ENCODE data around the gene GPX7.

- no peak for TF ChIP-seq CTCF (IDR thresholded peaks at IDR 0.05)
- no peak for TF ChIP-seq POLR2A (IDR thresholded peaks at IDR 0.05)
- TF ChIP-seq POLR2AphosphoS5 (IDR thresholded peaks at IDR 0.05), result no peak
Measured at GRCh38 chr1:52635321-52636089, 33.3 kb downstream of the GPX7 start.

Data from breast epithelium (tissue), 3 donors.